ENCODE results near the gene LRTM2.

The LRTM2 gene

DNA sequence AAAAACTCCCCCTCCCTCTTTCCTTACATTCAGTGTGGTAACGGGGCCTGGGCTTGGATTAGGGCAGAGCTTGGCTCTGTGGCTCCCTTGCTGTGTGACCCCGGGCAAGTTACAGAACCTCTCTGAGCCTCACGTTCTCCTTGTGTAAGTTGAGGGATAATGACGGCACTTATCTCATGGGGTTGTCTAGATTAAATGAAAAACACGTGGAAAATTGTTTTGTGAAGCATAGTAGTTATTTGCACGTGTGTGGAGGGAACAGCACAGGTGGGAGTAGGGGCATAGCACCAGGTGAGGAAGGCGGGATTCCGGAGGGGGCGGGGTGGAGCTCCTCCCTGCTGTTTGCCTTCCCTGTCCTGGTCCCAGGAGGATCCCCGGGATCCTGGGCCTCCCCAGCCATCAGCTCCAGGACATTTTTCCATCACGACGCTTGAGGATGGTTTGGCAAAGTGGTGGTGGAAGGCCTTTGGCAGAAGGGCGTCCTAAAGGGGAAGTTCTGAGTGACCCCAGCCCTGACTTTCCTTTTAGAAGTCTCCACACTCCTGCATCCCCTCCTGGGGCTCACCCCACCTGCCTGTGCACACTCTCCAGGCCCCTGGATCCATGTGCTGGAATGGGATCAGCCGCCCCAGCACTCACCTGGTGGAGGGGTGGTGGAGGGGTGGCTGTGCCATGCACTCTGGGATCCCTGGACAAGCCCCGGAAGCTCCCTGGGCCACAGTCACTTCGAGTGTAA, 22.7 kb downstream of the LRTM2 start:
- H3K4me2 ChIP-seq (ENCODE audit: low read length): no peak overlapping the region
- H3K9me3 ChIP-seq (replicated peaks; ENCODE audit: low read length): no peaks in the 10 kb centered on the region
- H3K4me3 ChIP-seq (ENCODE audit: low read length): no peak overlapping the region
- H3K4me1 ChIP-seq (ENCODE audit: control insufficient read depth, insufficient read depth, low read length): peaks cover 2% of the 10 kb centered on the region
- no peaks in the 10 kb centered on the region for H3K36me3 ChIP-seq (ENCODE audit: insufficient read depth, low read length)
- peaks cover 68% of the 10 kb centered on the region for H3K27me3 ChIP-seq (ENCODE audit: control insufficient read depth, insufficient read depth, low read length)
- no peak overlapping the region for H3K9ac ChIP-seq (ENCODE audit: low read depth, low read length)

DNA sequence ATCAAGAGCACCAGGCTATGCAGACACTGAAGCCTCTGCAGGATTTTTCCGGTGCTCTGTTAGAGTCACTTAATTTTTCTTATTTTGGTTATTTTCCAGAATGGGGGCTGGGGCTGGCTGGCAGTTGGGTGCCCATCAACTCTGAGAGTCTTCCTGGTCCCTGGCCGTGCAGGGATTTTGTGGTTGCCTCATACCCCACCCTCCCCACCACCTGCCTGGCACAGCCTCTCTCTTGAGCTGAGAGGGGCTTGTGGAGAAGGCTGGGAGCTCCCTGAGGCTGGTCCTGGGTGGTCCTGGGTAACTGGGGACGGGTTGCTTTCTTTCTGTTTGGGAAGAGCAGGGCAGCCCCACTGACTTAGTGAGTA, 23.3 kb downstream of the LRTM2 start:
- Histone ChIP-seq H3K4me1 (ENCODE audit: control insufficient read depth, insufficient read depth, low read length) (no peaks in the 10 kb centered on the region), H3K4me2 (ENCODE audit: low read length) (no peak overlapping the region), H3K9ac (ENCODE audit: low read depth, low read length) (no peak overlapping the region), H3K4me3 (ENCODE audit: low read length) (no peak overlapping the region), H3K36me3 (ENCODE audit: insufficient read depth, low read length) (no peaks in the 10 kb centered on the region), H3K9me3 (replicated peaks; ENCODE audit: low read length) (no peaks in the 10 kb centered on the region), H3K27me3 (ENCODE audit: control insufficient read depth, insufficient read depth, low read length) (peaks cover 71% of the 10 kb centered on the region)

DNA sequence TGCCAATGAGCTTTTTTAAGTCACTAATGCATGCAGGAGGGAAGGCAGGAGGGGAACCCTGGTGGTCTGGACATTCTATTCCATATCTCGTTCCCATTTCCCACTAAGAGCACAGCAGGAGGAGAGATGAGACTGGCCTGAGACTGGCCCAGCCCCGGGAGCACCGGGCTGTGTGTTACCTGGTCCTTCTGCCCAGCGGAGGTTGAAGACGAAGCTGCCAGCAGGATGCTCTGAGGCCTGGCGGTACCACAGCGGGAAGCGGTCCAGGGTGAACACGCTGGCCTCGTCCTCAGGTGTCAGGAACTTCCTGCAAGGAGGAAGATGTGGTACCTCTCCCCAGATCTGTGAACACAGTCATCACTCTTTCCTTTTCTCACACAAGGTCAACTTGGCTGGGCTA, 23.9 kb downstream of the LRTM2 start:
- no peak overlapping the region for H3K4me2 ChIP-seq (ENCODE audit: low read length)
- no peaks in the 10 kb centered on the region for H3K9me3 ChIP-seq (replicated peaks; ENCODE audit: low read length)
- no peaks in the 10 kb centered on the region for H3K36me3 ChIP-seq (ENCODE audit: insufficient read depth, low read length)
- peaks cover 72% of the 10 kb centered on the region for H3K27me3 ChIP-seq (ENCODE audit: control insufficient read depth, insufficient read depth, low read length)
- no peak overlapping the region for H3K4me3 ChIP-seq (ENCODE audit: low read length)
- H3K4me1 ChIP-seq (ENCODE audit: control insufficient read depth, insufficient read depth, low read length): no peaks in the 10 kb centered on the region
- no peak overlapping the region for H3K9ac ChIP-seq (ENCODE audit: low read depth, low read length)

DNA sequence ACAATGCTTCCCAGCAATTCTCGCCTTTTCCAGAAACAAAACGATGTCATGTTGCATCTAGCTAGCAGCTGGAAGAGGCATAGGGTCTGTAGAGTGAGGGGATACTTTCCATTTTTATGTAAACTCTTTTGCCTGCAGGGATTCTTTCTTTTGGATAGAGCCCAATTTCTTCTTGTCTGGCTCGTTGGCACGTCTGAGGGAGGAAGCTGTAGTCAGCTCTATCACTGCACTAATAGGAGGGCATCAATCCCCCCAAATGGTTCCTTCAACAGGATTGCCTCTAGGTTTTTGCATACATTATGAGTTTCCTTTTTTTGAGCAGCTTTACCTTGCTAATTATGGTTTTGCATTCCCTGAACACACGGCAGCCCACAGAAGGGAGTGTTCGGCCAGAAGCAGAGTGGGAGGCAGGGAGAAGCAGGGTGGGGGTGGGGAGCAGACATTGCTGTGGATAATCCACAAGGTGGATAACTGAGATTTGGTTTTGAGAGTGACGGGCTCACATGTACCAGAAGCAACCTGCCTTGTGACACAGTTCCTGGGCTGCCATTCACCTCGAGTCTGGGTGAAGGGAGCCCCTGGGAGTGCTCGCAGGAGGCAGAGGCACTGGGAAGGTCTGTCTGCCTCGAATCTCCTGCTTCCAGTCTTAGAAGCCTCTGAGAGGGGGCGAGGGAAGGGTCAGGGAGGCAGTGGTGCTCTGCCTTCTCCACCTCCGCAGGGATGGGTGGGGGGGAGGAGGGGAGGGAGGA, 24.5 kb downstream of the LRTM2 start:
- no peak overlapping the region for H3K4me3 ChIP-seq (ENCODE audit: low read length)
- no peak overlapping the region for H3K9ac ChIP-seq (ENCODE audit: low read depth, low read length)
- H3K4me1 ChIP-seq (ENCODE audit: control insufficient read depth, insufficient read depth, low read length): no peaks in the 10 kb centered on the region

DNA sequence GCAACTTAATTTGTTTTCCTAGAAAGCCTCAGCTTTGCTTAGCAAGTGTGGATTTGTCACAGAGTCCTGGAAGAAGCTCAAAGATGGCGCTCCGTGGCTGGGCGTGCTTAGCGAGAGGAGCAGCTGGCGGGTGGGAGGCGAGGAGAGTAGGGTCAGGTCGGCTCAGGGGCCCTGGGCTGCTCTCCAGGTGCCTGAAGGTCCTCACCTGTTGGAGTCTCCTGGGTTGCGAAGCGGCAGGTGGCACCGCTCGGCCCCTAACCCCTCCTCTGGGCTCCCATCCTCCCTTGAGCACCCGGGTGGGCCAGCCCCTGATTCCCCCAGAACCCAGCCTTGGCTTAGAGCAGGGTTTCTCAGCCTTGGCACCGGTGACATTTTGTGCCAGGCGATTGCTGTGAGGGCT, 25.1 kb downstream of the LRTM2 start:
- H3K4me3 ChIP-seq (ENCODE audit: low read length): no peak overlapping the region
- no peak overlapping the region for H3K9ac ChIP-seq (ENCODE audit: low read depth, low read length)
- H3K4me1 ChIP-seq (ENCODE audit: control insufficient read depth, insufficient read depth, low read length): no peaks in the 10 kb centered on the region
- H3K9me3 ChIP-seq (replicated peaks; ENCODE audit: low read length): no peaks in the 10 kb centered on the region
- H3K4me2 ChIP-seq (ENCODE audit: low read length): no peak overlapping the region
- H3K27me3 ChIP-seq (ENCODE audit: control insufficient read depth, insufficient read depth, low read length): peaks cover 72% of the 10 kb centered on the region
- H3K36me3 ChIP-seq (ENCODE audit: insufficient read depth, low read length): no peaks in the 10 kb centered on the region

More for the DNA sequence above, 24.5 kb downstream of the LRTM2 start:
- Histone ChIP-seq H3K27me3 (ENCODE audit: control insufficient read depth, insufficient read depth, low read length) (peaks cover 71% of the 10 kb centered on the region), H3K36me3 (ENCODE audit: insufficient read depth, low read length) (no peaks in the 10 kb centered on the region), H3K9me3 (replicated peaks; ENCODE audit: low read length) (no peaks in the 10 kb centered on the region), H3K4me2 (ENCODE audit: low read length) (no peak overlapping the region)

DNA sequence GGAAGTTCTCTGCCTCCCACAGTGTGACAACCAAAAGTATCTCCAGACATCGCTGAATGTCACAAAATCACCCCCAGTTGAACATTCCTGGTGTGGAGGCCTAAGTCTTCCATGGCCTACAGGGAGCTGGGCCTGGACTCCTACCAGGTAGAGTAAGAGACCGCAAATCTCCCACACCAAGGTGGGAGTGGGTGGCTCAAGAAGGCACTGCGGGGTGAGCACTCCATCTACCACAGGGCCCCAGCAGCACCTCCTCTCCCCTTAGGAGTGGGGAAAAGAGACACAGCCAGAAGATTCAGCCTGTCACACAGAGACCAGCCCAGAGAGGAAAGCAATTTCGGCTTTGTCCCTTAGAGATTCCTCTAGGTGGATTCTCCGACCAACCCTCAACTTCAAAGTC, 25.5 kb downstream of the LRTM2 start:
- Histone ChIP-seq H3K27me3 (ENCODE audit: control insufficient read depth, insufficient read depth, low read length) (peaks cover 72% of the 10 kb centered on the region), H3K36me3 (ENCODE audit: insufficient read depth, low read length) (no peaks in the 10 kb centered on the region), H3K4me2 (ENCODE audit: low read length) (no peak overlapping the region), H3K4me3 (ENCODE audit: low read length) (no peak overlapping the region), H3K4me1 (ENCODE audit: control insufficient read depth, insufficient read depth, low read length) (no peaks in the 10 kb centered on the region), H3K9ac (ENCODE audit: low read depth, low read length) (no peak overlapping the region), H3K9me3 (replicated peaks; ENCODE audit: low read length) (no peaks in the 10 kb centered on the region)

DNA sequence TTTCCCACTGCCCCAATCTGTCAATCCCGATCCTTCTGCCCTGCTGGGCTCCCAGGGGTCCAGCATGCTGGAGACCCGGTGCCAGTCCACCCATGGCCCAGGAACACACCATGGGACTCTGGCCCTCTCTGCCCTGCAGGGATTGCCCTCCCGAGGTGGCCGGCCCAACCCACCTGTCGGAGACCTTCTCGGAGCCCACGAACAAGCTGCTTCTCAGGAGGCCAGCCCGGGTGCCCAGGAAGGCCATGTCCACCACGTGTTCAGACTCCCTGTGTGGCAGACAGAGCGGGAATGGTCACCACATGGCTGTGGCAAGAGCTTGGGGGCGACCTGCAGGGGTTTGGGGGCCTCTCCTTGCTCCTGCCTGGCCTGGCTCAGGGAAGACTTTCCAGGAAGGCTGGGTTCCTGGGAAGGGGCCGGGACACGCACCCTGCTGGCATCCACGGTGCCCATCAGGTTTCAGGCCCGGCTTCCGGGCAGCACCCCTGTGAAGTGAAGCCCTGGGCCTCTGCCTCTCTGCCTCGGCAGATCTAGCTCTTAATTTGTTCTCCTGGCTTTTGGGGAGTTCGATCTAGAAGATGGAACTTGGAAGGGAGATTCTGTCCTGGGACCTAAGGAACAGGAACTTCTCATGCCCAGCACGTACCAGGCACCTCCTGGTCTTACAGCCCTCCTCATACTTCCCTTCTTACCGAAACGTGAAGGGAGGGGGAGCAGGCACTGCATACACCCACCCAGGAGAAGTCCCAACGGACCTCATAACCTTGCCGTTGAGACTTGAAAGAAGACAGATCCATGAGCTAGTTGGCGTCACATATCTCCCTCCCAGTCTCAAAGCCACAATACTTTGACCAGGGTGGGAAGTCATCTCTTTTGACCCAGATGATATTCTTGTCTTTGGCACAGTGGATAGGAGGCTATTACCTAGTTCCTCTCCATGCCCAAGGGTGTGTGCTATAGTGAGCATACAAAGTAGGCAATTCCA, 26.3 kb downstream of the LRTM2 start:
- H3K4me1 ChIP-seq (ENCODE audit: control insufficient read depth, insufficient read depth, low read length): no peaks in the 10 kb centered on the region
- H3K9ac ChIP-seq (ENCODE audit: low read depth, low read length): no peak overlapping the region
- no peak overlapping the region for H3K4me3 ChIP-seq (ENCODE audit: low read length)
- H3K4me2 ChIP-seq (ENCODE audit: low read length): no peak overlapping the region
- H3K36me3 ChIP-seq (ENCODE audit: insufficient read depth, low read length): no peaks in the 10 kb centered on the region
- H3K27me3 ChIP-seq (ENCODE audit: control insufficient read depth, insufficient read depth, low read length): peaks cover 70% of the 10 kb centered on the region
- no peaks in the 10 kb centered on the region for H3K9me3 ChIP-seq (replicated peaks; ENCODE audit: low read length)

DNA sequence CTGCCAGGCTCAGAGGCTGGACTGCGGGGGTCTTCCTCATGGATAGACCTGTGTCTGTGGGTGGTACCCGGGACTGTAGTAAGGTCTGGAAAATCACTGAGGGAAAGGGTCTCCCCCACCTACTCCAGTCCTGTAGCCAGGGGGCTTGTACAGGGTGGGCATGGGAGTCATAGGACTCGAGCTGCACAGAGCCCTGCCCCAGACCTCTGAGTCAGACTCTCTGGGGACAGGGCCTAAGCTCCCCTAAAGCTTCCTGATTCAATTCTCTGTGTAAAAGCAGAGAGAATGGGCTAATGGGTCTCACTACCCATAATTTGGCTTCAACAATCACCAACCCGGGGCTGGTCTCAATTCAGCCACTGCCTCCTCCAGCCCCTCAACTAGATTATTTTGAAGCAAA, 27.0 kb downstream of the LRTM2 start:
- peaks cover 65% of the 10 kb centered on the region for H3K27me3 ChIP-seq (ENCODE audit: control insufficient read depth, insufficient read depth, low read length)
- H3K9ac ChIP-seq (ENCODE audit: low read depth, low read length): no peak overlapping the region
- no peaks in the 10 kb centered on the region for H3K4me1 ChIP-seq (ENCODE audit: control insufficient read depth, insufficient read depth, low read length)
- H3K4me2 ChIP-seq (ENCODE audit: low read length): no peak overlapping the region
- H3K36me3 ChIP-seq (ENCODE audit: insufficient read depth, low read length): no peaks in the 10 kb centered on the region
- no peaks in the 10 kb centered on the region for H3K9me3 ChIP-seq (replicated peaks; ENCODE audit: low read length)
- no peak overlapping the region for H3K4me3 ChIP-seq (ENCODE audit: low read length)

DNA sequence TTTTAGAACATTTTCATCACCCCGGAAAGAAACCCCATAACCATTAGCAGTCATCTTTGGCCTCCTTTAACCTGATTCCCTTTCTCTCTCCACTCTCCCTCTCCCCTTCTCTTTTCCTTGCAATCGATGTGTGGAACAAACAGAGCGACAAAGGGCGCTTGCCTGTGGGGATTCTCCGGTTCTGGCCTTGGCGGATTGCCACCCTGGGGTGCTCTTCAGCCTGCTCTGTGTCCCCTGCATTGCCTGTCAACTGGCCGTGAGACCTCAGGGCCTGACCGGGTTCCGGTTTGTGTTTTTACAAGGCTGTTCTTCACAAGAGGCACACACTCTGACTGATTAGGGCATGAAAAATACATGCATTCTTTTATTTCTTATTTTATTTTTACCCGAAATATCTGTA, 27.8 kb downstream of the LRTM2 start:
- no peak overlapping the region for H3K4me3 ChIP-seq (ENCODE audit: low read length)
- no peaks in the 10 kb centered on the region for H3K4me1 ChIP-seq (ENCODE audit: control insufficient read depth, insufficient read depth, low read length)
- H3K9me3 ChIP-seq (replicated peaks; ENCODE audit: low read length): no peaks in the 10 kb centered on the region
- no peaks in the 10 kb centered on the region for H3K36me3 ChIP-seq (ENCODE audit: insufficient read depth, low read length)
- no peak overlapping the region for H3K9ac ChIP-seq (ENCODE audit: low read depth, low read length)
- no peak overlapping the region for H3K4me2 ChIP-seq (ENCODE audit: low read length)
- peaks cover 64% of the 10 kb centered on the region for H3K27me3 ChIP-seq (ENCODE audit: control insufficient read depth, insufficient read depth, low read length)

DNA sequence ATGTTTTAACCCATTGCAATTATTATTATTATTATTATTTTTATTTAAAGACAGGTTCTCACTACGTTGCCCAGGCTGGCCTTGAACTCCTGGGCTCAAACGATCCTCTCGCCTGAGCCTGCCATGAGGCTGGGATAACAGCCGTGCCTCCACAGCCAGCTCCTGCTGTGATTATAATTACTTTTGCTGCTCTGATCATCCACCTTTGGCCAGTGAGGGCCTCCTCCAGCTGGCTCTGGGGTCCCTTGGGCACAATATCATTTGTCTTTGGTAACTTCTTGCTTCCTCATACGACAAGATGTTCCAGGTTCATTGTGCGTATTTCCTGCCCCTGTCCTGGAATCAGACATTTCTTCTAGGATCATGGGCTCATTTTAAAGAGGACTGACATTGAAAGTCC, 28.4 kb downstream of the LRTM2 start:
- Histone ChIP-seq H3K4me2 (ENCODE audit: low read length) (no peak overlapping the region), H3K4me1 (ENCODE audit: control insufficient read depth, insufficient read depth, low read length) (no peaks in the 10 kb centered on the region), H3K9me3 (replicated peaks; ENCODE audit: low read length) (no peaks in the 10 kb centered on the region), H3K27me3 (ENCODE audit: control insufficient read depth, insufficient read depth, low read length) (peaks cover 58% of the 10 kb centered on the region), H3K36me3 (ENCODE audit: insufficient read depth, low read length) (no peaks in the 10 kb centered on the region), H3K4me3 (ENCODE audit: low read length) (no peak overlapping the region), H3K9ac (ENCODE audit: low read depth, low read length) (no peak overlapping the region)

DNA sequence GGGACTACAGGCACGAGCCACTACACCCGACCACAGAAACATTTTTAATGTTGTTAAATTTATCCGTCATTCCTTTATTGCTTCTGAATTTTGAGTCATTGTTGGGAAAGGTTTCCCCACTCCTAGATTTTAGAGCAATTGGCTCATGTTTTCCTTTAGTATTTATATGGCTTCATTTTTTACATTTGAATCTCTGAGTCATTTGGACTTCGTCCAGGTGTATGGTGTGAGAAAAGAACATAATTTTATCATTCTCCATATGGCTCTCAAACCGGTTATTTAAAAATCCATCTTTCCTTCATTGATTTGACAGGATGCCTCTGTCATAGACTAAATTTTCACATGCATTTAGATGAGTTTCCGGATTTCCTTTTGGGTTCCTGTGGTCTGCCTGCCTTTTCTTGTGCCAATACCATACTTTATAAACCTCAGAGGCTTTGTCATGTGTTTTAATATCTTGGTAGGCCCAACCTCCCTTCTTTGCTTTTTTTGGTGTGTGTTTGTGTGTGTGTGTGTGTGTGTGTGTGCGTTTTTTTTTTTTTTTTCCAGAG, 30.9 kb downstream of the LRTM2 start:
- peaks cover 35% of the 10 kb centered on the region for H3K27me3 ChIP-seq (ENCODE audit: control insufficient read depth, insufficient read depth, low read length)
- no peak overlapping the region for H3K9ac ChIP-seq (ENCODE audit: low read depth, low read length)
- H3K9me3 ChIP-seq (replicated peaks; ENCODE audit: low read length): peaks cover 10% of the 10 kb centered on the region
- no peaks in the 10 kb centered on the region for H3K36me3 ChIP-seq (ENCODE audit: insufficient read depth, low read length)
- H3K4me1 ChIP-seq (ENCODE audit: control insufficient read depth, insufficient read depth, low read length): no peaks in the 10 kb centered on the region
- H3K4me2 ChIP-seq (ENCODE audit: low read length): no peak overlapping the region
- no peak overlapping the region for H3K4me3 ChIP-seq (ENCODE audit: low read length)

Measured in skeletal muscle satellite cell (primary cell).